ENCODE data around the gene C1QTNF7.

C1QTNF7 gene

DNA sequence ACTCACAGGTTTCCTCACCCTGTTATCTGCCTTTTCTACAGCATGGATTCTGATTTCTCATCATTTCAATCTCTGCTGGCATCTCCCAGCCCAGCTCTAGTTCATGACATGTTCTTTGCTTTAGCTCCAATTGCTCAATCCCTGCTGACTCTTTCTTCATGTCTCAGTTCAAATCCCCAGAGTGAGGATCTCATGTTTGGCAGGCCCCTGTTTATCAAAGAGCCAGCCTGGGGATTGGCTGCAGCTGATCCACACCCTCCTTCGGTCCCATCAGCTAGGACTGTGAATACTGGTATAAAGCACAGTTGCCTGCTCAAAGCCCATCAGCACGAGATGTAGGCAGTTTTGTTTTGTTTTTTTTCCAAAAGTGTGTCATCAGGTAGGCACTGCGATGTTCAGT is 27.5 kb downstream of the C1QTNF7 start:
- H2AFZ ChIP-seq (ENCODE audit: low read length), result no peak overlapping the region
- no peak overlapping the region for H3K14ac ChIP-seq (ENCODE audit: low read length)
- no peak overlapping the region for H2AK5ac ChIP-seq (ENCODE audit: low read depth, low read length)
- H4K8ac ChIP-seq (ENCODE audit: low read depth, low read length), result no peak overlapping the region
- DNase-seq (ENCODE audit: low spot score), result no peak
- no peak overlapping the region for H3K9ac ChIP-seq (ENCODE audit: low read depth, low read length, poor library complexity)
- no CpG with 5 or more reads among the region's 3 CpGs for WGBS, 2 donors (ENCODE audit: extremely low coverage in 2 of 2, insufficient read length in 2 of 2, insufficient replicate concordance in 1 of 2)
- H2BK5ac ChIP-seq (ENCODE audit: low read length), result no peak overlapping the region
- H3K36me3 ChIP-seq (replicated peaks in 1 of 2; ENCODE audit: control insufficient read depth in 2 of 2, insufficient read depth in 2 of 2, low read length in 2 of 2), result no peaks in the 10 kb centered on the region
- H2BK15ac ChIP-seq (ENCODE audit: low read length), result no peak overlapping the region
- no peak overlapping the region for H4K91ac ChIP-seq (ENCODE audit: low read depth, low read length, poor library complexity)
- no peak overlapping the region for H3K4ac ChIP-seq (ENCODE audit: low read length)
- no peak overlapping the region for H3K23ac ChIP-seq (ENCODE audit: low read depth, low read length, poor library complexity)
- H3K4me2 ChIP-seq (ENCODE audit: insufficient read depth, low read length, poor library complexity, severe bottlenecking), result no peak overlapping the region
- no peaks in the 10 kb centered on the region for H3K9me3 ChIP-seq (replicated peaks in 1 of 2; ENCODE audit: control insufficient read depth in 2 of 2, insufficient read depth in 1 of 2, low read depth in 1 of 2, low read length in 2 of 2)
- H3K4me3 ChIP-seq (ENCODE audit: low read length in 2 of 2), result no peak overlapping the region
- no peak overlapping the region for H3K27ac ChIP-seq (replicated peaks; ENCODE audit: low read length)
- H2BK12ac ChIP-seq (ENCODE audit: low read length), result no peak overlapping the region
- H3K79me1 ChIP-seq (ENCODE audit: low read depth, low read length), result no peaks in the 10 kb centered on the region
- H3K18ac ChIP-seq (ENCODE audit: low read length), result no peak overlapping the region
- H2BK120ac ChIP-seq (ENCODE audit: low read depth, low read length), result no peak overlapping the region
- no peaks in the 10 kb centered on the region for H3K4me1 ChIP-seq (ENCODE audit: control insufficient read depth in 2 of 2, insufficient read depth in 1 of 2, low read depth in 1 of 2, low read length in 2 of 2)
- H3K27me3 ChIP-seq (ENCODE audit: control insufficient read depth in 3 of 3, insufficient read depth in 3 of 3, low read depth in 1 of 3, low read length in 3 of 3), result no peaks in the 10 kb centered on the region

DNA sequence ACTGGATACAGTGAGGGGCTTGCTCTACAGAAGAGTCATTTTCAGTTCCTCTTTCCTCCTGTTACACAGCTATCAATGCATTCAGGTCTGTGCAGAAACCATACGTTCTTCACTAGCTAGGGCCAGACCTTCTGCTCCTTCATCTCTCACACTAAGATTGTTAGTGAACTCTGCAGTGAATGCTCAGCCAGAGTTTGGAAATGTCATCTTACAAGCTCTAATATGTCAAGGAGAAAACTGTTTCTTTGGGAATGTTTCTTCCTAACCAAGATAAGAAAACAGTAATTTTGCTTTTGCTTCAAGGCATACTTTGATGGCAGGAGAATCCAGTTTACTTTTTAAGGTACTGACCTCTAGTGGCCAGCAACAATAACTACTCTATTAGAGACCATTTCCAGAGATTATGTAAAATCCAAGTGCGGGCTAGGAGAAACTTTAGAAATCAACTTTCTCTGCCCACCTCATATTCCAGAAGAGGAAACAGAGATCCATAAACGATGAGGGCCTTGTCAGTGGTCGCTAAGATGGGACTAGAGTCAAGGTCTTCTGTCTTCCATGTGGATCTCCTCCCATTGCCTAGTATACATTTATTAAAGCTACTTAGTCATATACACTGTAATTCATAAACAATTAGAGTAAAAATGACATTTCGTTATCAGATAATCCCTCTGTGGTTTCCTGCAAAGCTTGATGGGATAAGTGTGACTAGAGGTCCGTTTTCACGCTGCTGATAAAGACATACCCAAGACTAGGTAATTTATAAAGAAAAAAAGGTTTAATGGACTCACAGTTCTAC is 29.8 kb downstream of the C1QTNF7 start:
- no peak overlapping the region for H3K23ac ChIP-seq (ENCODE audit: low read depth, low read length, poor library complexity)
- H2BK15ac ChIP-seq (ENCODE audit: low read length), result no peak overlapping the region
- no peaks in the 10 kb centered on the region for H3K4me1 ChIP-seq (ENCODE audit: control insufficient read depth in 2 of 2, insufficient read depth in 1 of 2, low read depth in 1 of 2, low read length in 2 of 2)
- no CpG with 5 or more reads among the region's 7 CpGs for WGBS, 2 donors (ENCODE audit: extremely low coverage in 2 of 2, insufficient read length in 2 of 2, insufficient replicate concordance in 1 of 2)
- no peak overlapping the region for H3K4ac ChIP-seq (ENCODE audit: low read length)
- no peak overlapping the region for H3K9ac ChIP-seq (ENCODE audit: low read depth, low read length, poor library complexity)
- H2AFZ ChIP-seq (ENCODE audit: low read length), result no peak overlapping the region
- H2BK120ac ChIP-seq (ENCODE audit: low read depth, low read length), result no peak overlapping the region
- H2BK5ac ChIP-seq (ENCODE audit: low read length), result no peak overlapping the region
- no peak overlapping the region for H4K8ac ChIP-seq (ENCODE audit: low read depth, low read length)
- no peak overlapping the region for H3K4me3 ChIP-seq (ENCODE audit: low read length in 2 of 2)
- no peak overlapping the region for H3K4me2 ChIP-seq (ENCODE audit: insufficient read depth, low read length, poor library complexity, severe bottlenecking)
- no peaks in the 10 kb centered on the region for H3K36me3 ChIP-seq (replicated peaks in 1 of 2; ENCODE audit: control insufficient read depth in 2 of 2, insufficient read depth in 2 of 2, low read length in 2 of 2)
- no peak overlapping the region for H3K18ac ChIP-seq (ENCODE audit: low read length)
- H3K27me3 ChIP-seq (ENCODE audit: control insufficient read depth in 3 of 3, insufficient read depth in 3 of 3, low read depth in 1 of 3, low read length in 3 of 3), result no peaks in the 10 kb centered on the region
- H4K91ac ChIP-seq (ENCODE audit: low read depth, low read length, poor library complexity), result no peak overlapping the region
- no peak overlapping the region for H3K27ac ChIP-seq (replicated peaks; ENCODE audit: low read length)
- H3K79me1 ChIP-seq (ENCODE audit: low read depth, low read length), result no peaks in the 10 kb centered on the region
- H2BK12ac ChIP-seq (ENCODE audit: low read length), result no peak overlapping the region
- H3K14ac ChIP-seq (ENCODE audit: low read length), result no peak overlapping the region
- no peak overlapping the region for H2AK5ac ChIP-seq (ENCODE audit: low read depth, low read length)
- H3K9me3 ChIP-seq (replicated peaks in 1 of 2; ENCODE audit: control insufficient read depth in 2 of 2, insufficient read depth in 1 of 2, low read depth in 1 of 2, low read length in 2 of 2), result no peaks in the 10 kb centered on the region
- no peak for DNase-seq (ENCODE audit: low spot score)

DNA sequence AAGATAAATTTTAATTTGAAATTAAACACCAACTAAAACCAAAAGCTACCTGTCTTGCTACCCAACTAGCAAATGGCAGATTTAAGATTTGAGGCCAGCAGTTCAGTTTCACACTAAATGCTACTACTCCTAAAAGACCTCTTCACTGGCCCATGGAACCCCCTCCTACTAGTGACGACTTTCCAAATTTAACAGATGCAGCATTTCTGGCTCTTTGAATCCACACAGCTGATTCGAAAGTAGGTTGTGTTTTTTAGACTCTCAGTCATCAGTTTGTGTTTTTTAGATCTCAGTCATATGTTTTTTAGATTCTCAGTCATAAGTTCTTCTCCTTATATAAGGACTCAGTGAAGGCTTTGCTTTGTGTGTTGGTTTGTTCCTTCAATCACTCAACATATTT is 30.8 kb downstream of the C1QTNF7 start:
- no peak overlapping the region for H3K4me3 ChIP-seq (ENCODE audit: low read length in 2 of 2)
- no peak overlapping the region for H3K4me2 ChIP-seq (ENCODE audit: insufficient read depth, low read length, poor library complexity, severe bottlenecking)
- no peaks in the 10 kb centered on the region for H3K36me3 ChIP-seq (replicated peaks in 1 of 2; ENCODE audit: control insufficient read depth in 2 of 2, insufficient read depth in 2 of 2, low read length in 2 of 2)
- H3K27me3 ChIP-seq (ENCODE audit: control insufficient read depth in 3 of 3, insufficient read depth in 3 of 3, low read depth in 1 of 3, low read length in 3 of 3), result no peaks in the 10 kb centered on the region
- no peak overlapping the region for H3K14ac ChIP-seq (ENCODE audit: low read length)
- H3K27ac ChIP-seq (replicated peaks; ENCODE audit: low read length), result no peak overlapping the region
- H4K8ac ChIP-seq (ENCODE audit: low read depth, low read length), result no peak overlapping the region
- no peak for DNase-seq (ENCODE audit: low spot score)
- no peak overlapping the region for H4K91ac ChIP-seq (ENCODE audit: low read depth, low read length, poor library complexity)
- H2BK12ac ChIP-seq (ENCODE audit: low read length), result no peak overlapping the region
- H3K4me1 ChIP-seq (ENCODE audit: control insufficient read depth in 2 of 2, insufficient read depth in 1 of 2, low read depth in 1 of 2, low read length in 2 of 2), result no peaks in the 10 kb centered on the region
- H3K18ac ChIP-seq (ENCODE audit: low read length), result no peak overlapping the region
- no peaks in the 10 kb centered on the region for H3K9me3 ChIP-seq (replicated peaks in 1 of 2; ENCODE audit: control insufficient read depth in 2 of 2, insufficient read depth in 1 of 2, low read depth in 1 of 2, low read length in 2 of 2)
- H3K23ac ChIP-seq (ENCODE audit: low read depth, low read length, poor library complexity), result no peak overlapping the region
- no peak overlapping the region for H2BK120ac ChIP-seq (ENCODE audit: low read depth, low read length)
- WGBS, 2 donors (ENCODE audit: extremely low coverage in 2 of 2, insufficient read length in 2 of 2, insufficient replicate concordance in 1 of 2), result no CpG with 5 or more reads among the region's 2 CpGs
- no peak overlapping the region for H2BK5ac ChIP-seq (ENCODE audit: low read length)
- H2AK5ac ChIP-seq (ENCODE audit: low read depth, low read length), result no peak overlapping the region
- H2BK15ac ChIP-seq (ENCODE audit: low read length), result no peak overlapping the region
- no peak overlapping the region for H3K9ac ChIP-seq (ENCODE audit: low read depth, low read length, poor library complexity)
- no peaks in the 10 kb centered on the region for H3K79me1 ChIP-seq (ENCODE audit: low read depth, low read length)
- H3K4ac ChIP-seq (ENCODE audit: low read length), result no peak overlapping the region
- H2AFZ ChIP-seq (ENCODE audit: low read length), result no peak overlapping the region

DNA sequence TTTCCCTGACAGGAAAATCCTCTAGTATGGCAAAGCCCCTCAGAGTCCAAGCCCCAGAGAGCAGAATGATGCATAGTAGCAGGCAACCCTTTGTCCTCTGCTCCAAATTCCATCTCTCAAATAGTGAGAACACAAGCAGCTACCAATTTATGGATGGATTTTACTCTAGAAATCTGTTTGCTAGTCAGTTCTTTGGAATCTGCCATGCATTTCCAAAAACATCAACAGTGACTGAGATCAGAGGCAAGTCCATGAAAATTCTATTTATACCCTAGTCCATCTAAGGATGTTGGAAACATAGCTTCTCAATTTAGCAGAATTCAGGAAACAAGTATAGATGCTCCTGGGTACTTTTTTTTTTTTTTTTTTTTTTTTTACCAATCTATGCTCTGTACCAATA is 31.9 kb downstream of the C1QTNF7 start:
- Histone ChIP-seq H3K27ac (replicated peaks; ENCODE audit: low read length) (no peak overlapping the region), H4K8ac (ENCODE audit: low read depth, low read length) (no peak overlapping the region), H3K79me1 (ENCODE audit: low read depth, low read length) (no peaks in the 10 kb centered on the region), H4K91ac (ENCODE audit: low read depth, low read length, poor library complexity) (no peak overlapping the region), H2AK5ac (ENCODE audit: low read depth, low read length) (no peak overlapping the region), H3K36me3 (replicated peaks in 1 of 2; ENCODE audit: control insufficient read depth in 2 of 2, insufficient read depth in 2 of 2, low read length in 2 of 2) (no peaks in the 10 kb centered on the region), H2BK12ac (ENCODE audit: low read length) (no peak overlapping the region), H3K9ac (ENCODE audit: low read depth, low read length, poor library complexity) (no peak overlapping the region), H2BK15ac (ENCODE audit: low read length) (no peak overlapping the region), H3K4me3 (ENCODE audit: low read length in 2 of 2) (no peak overlapping the region), H3K4ac (ENCODE audit: low read length) (no peak overlapping the region), H3K4me2 (ENCODE audit: insufficient read depth, low read length, poor library complexity, severe bottlenecking) (no peak overlapping the region), H3K18ac (ENCODE audit: low read length) (no peak overlapping the region), H3K23ac (ENCODE audit: low read depth, low read length, poor library complexity) (no peak overlapping the region), H2BK120ac (ENCODE audit: low read depth, low read length) (no peak overlapping the region), H3K9me3 (replicated peaks in 1 of 2; ENCODE audit: control insufficient read depth in 2 of 2, insufficient read depth in 1 of 2, low read depth in 1 of 2, low read length in 2 of 2) (no peaks in the 10 kb centered on the region), H3K14ac (ENCODE audit: low read length) (no peak overlapping the region), H2AFZ (ENCODE audit: low read length) (no peak overlapping the region), H3K4me1 (ENCODE audit: control insufficient read depth in 2 of 2, insufficient read depth in 1 of 2, low read depth in 1 of 2, low read length in 2 of 2) (no peaks in the 10 kb centered on the region), H2BK5ac (ENCODE audit: low read length) (no peak overlapping the region), H3K27me3 (ENCODE audit: control insufficient read depth in 3 of 3, insufficient read depth in 3 of 3, low read depth in 1 of 3, low read length in 3 of 3) (no peaks in the 10 kb centered on the region)
- no peak for DNase-seq (ENCODE audit: low spot score)
